ENCODE results near the gene ZBTB16.

GRCh38 chr11:114216796-114217180, 157.3 kb downstream of the ZBTB16 start:
- TF ChIP-seq, protein P1, sequence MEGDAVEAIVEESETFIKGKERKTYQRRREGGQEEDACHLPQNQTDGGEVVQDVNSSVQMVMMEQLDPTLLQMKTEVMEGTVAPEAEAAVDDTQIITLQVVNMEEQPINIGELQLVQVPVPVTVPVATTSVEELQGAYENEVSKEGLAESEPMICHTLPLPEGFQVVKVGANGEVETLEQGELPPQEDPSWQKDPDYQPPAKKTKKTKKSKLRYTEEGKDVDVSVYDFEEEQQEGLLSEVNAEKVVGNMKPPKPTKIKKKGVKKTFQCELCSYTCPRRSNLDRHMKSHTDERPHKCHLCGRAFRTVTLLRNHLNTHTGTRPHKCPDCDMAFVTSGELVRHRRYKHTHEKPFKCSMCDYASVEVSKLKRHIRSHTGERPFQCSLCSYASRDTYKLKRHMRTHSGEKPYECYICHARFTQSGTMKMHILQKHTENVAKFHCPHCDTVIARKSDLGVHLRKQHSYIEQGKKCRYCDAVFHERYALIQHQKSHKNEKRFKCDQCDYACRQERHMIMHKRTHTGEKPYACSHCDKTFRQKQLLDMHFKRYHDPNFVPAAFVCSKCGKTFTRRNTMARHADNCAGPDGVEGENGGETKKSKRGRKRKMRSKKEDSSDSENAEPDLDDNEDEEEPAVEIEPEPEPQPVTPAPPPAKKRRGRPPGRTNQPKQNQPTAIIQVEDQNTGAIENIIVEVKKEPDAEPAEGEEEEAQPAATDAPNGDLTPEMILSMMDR (IDR thresholded peaks at IDR 0.05), result no peak
- TF ChIP-seq EP300 (IDR thresholded peaks at IDR 0.05), result no peak
- TF ChIP-seq POLR2AphosphoS5 (IDR thresholded peaks at IDR 0.05), result no peak
- TF ChIP-seq POLR2A (IDR thresholded peaks at IDR 0.05), result no peak

All from sigmoid colon (tissue), 4 donors.